Activated B cell treated with CpG ODN at 0.5 μM for 24 hours (primary cell): ENCODE results near the gene RAPH1. TPM values are rescaled to one million over a fixed set of nuclear protein-coding genes. Genes with fewer than 3 reads are reported as not detected.

Experiments used
- ATAC-seq: fragments of 200-7000 bp; cut with Tn5 transposase; one replicate; pipeline ENCODE4 v1.10.0; 2021; ENCODE audit warnings: low read depth, mild to moderate bottlenecking, moderate library complexity
- CTCF ChIA-PET: fragments of 350-600 bp; sonication (Branson Sonifier 250); formaldehyde crosslinking; loops from one replicate; lab custom pipeline; 2021; ENCODE audit warnings: antibody characterized with exemption; lab: Charles Lee
- POLR2A ChIA-PET: fragments of 350-600 bp; sonication (Branson Sonifier 250); formaldehyde crosslinking; loops from one replicate; lab custom pipeline; 2021; ENCODE audit warnings: antibody characterized with exemption; lab: Charles Lee
- DNase-seq: peaks from one replicate; pipeline ENCODE4 v3.0.0; 2022
- H3K27ac Mint-ChIP-seq: one replicate; pipeline ENCODE4 v1.8.0; 2020; ENCODE audit warnings: mixed read lengths
- H3K27me3 Mint-ChIP-seq: one replicate; pipeline ENCODE4 v1.8.0; 2021; ENCODE audit warnings: mixed read lengths
- H3K36me3 Mint-ChIP-seq: one replicate; pipeline ENCODE4 v1.8.0; 2021; ENCODE audit warnings: low read depth, mixed read lengths
- H3K4me1 Mint-ChIP-seq: one replicate; pipeline ENCODE4 v1.8.0; 2021; ENCODE audit warnings: mixed read lengths
- H3K4me3 Mint-ChIP-seq: one replicate; pipeline ENCODE4 v1.8.0; 2020; ENCODE audit warnings: mild to moderate bottlenecking, mixed read lengths
- H3K9me3 Mint-ChIP-seq: one replicate; pipeline ENCODE4 v1.8.0; 2020; ENCODE audit warnings: mixed read lengths
- intact Hi-C: fragments of 100-400 bp; cut with micrococcal nuclease; formaldehyde crosslinking; loops from one replicate; pipeline ENCODE4 v1.15.1; 2024
- total RNA-seq: library from RNA; stranded (reverse); gene quantifications from 2 replicates; pipeline ENCODE4 v1.2.3, GENCODE V29; 2022
- TF ChIP-seq, protein P1 (sequence below): fragments of 200-600 bp; IDR thresholded peaks from one replicate; pipeline ENCODE4 v1.8.0; 2022; ENCODE audit warnings: antibody characterized with exemption, mild to moderate bottlenecking

Gene RAPH1
- total RNA-seq, 1 donor from 2014 or later: 0.11 TPM

DNA sequence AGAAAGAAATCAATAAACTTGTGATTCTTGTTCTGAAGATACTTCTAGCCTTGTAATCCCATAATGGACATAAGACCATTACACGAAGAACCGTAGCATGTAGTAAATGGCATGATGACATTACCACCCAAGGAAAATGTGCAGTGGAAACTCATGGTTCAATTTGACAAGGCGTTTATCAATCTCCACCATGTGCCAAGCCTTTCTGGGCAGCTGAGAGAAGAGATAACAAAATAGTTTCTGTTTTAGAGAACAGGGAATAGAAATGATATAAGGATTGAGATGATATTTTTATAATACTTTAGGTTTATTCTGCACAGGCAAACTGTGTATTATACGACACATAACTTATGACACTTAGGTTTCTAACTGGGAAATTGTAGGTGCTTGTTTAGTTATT is 187.7 kb downstream of the RAPH1 start:
- ChIA-PET POLR2A (no interaction called here), CTCF (no interaction called here)

DNA sequence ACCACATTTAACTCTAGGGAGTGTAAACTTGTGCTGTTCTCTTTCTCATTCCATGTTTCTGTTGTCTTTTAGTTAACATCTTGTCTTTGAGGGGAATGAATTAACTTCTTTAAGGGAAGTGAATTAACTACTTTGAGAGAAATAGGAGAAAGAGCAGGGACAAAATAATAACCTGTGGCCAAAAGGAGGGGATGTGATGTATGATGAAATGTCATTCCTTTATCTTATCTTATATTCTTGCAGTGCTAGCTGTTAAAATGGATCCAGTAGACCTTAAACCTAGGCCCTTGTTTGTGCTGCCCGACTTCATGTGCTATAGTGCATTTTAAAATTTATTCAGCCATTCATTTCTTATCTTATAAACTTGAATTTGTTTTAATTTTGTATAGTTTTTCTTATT is 188.5 kb downstream of the RAPH1 start:
- no peak overlapping the region for H3K27ac Mint-ChIP-seq
- ATAC-seq (no peak), DNase-seq (no peak)
- intact Hi-C loops: no loop called here
- no peak overlapping the region for H3K4me3 Mint-ChIP-seq
- H3K36me3 Mint-ChIP-seq: peaks cover 11% of the 10 kb centered on the region
- TF ChIP-seq, protein P1, sequence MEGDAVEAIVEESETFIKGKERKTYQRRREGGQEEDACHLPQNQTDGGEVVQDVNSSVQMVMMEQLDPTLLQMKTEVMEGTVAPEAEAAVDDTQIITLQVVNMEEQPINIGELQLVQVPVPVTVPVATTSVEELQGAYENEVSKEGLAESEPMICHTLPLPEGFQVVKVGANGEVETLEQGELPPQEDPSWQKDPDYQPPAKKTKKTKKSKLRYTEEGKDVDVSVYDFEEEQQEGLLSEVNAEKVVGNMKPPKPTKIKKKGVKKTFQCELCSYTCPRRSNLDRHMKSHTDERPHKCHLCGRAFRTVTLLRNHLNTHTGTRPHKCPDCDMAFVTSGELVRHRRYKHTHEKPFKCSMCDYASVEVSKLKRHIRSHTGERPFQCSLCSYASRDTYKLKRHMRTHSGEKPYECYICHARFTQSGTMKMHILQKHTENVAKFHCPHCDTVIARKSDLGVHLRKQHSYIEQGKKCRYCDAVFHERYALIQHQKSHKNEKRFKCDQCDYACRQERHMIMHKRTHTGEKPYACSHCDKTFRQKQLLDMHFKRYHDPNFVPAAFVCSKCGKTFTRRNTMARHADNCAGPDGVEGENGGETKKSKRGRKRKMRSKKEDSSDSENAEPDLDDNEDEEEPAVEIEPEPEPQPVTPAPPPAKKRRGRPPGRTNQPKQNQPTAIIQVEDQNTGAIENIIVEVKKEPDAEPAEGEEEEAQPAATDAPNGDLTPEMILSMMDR: no peak
- H3K9me3 Mint-ChIP-seq: no peaks in the 10 kb centered on the region
- ChIA-PET POLR2A (no interaction called here), CTCF (no interaction called here)
- H3K27me3 Mint-ChIP-seq: no peaks in the 10 kb centered on the region
- no peaks in the 10 kb centered on the region for H3K4me1 Mint-ChIP-seq

More for the DNA sequence above, 187.7 kb downstream of the RAPH1 start:
- no peak overlapping the region for H3K27ac Mint-ChIP-seq
- no peaks in the 10 kb centered on the region for H3K4me1 Mint-ChIP-seq
- DNase-seq: no peak
- intact Hi-C loops: no loop called here
- peaks cover 13% of the 10 kb centered on the region for H3K36me3 Mint-ChIP-seq
- no peak for ATAC-seq
- no peak overlapping the region for H3K4me3 Mint-ChIP-seq
- no peaks in the 10 kb centered on the region for H3K27me3 Mint-ChIP-seq
- TF ChIP-seq, protein P1: no peak
- no peaks in the 10 kb centered on the region for H3K9me3 Mint-ChIP-seq

DNA sequence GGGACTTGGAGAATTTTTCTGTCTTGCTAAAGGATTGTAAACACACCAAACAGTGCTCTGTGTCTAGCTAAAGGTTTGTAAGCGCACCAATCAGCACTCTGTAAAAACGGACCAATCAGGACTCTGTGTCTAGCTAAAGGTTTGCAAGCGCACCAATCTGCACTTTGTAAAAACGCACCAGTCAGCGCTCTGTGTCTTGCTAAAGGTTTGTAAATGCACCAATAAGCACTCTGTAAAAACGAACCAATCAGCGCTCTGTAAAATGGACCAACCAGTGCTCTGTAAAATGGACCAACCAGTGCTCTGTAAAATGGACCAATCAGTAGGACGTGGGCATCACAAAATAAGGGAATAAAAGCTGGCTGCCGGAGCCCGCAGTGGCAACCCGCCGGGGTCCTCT is 190.4 kb downstream of the RAPH1 start:
- CTCF ChIA-PET: no interaction called here

More for the DNA sequence above, 190.4 kb downstream of the RAPH1 start:
- Mint-ChIP-seq H3K4me3 (no peak overlapping the region), H3K36me3 (peaks cover 11% of the 10 kb centered on the region), H3K9me3 (no peaks in the 10 kb centered on the region), H3K27ac (no peak overlapping the region), H3K4me1 (no peaks in the 10 kb centered on the region), H3K27me3 (no peaks in the 10 kb centered on the region)
- TF ChIP-seq, protein P1: no peak
- ATAC-seq: no peak
- POLR2A ChIA-PET: no interaction called here
- intact Hi-C loops: no loop called here
- no peak for DNase-seq

Other genes starting within 250 kb of the RAPH1 start
- gene ABI2, start 206.9 kb downstream of the RAPH1 start, total RNA-seq: 13.8 and 17.3 TPM in 2 replicates
- 0.44 TPM in 1 of 2 replicates, not detected in the other for gene CD28, start 171.3 kb upstream of the RAPH1 start, total RNA-seq